HCT116 (cell line): ENCODE data around the gene SYNDIG1. TPM values are rescaled to one million over a fixed set of nuclear protein-coding genes. Genes with fewer than 3 reads are reported as not detected.

Experiments used
- ATAC-seq: fragments of 200-7000 bp; cut with Tn5 transposase; 2 replicates; pipeline ENCODE4 v1.9.1; 2020; ENCODE audit warnings: mild to moderate bottlenecking, moderate library complexity
- BruUV-seq: library from RNA; stranded (reverse); fragments of 400-500 nt; replicated peaks from 2 replicates; lab custom pipeline; 2021; lab: Mats Ljungman, UMichigan
- CTCF ChIA-PET: fragments of 300-600 bp; sonication (Branson Sonifier 250); formaldehyde crosslinking; loops from one replicate; lab custom pipeline; 2021; ENCODE audit warnings: antibody characterized with exemption; lab: Charles Lee
- POLR2A ChIA-PET: fragments of 300-600, 350-600 bp; sonication (Branson Sonifier 250); formaldehyde crosslinking; loops from one replicate; lab custom pipeline; 2021; ENCODE audit warnings: antibody characterized with exemption; lab: Charles Lee
- RAD21 ChIA-PET, 2 experiments: fragments of 300-600 bp; sonication (Branson Sonifier 250); formaldehyde crosslinking; loops; one replicate each; lab custom pipeline; 2023; ENCODE audit warnings: low total read pairs in 2 of 2; ENCODE audit not compliant: uncharacterized antibody in 2 of 2, unreplicated experiment in 2 of 2, low non-redundant PET in 1 of 2; lab: Charles Lee
- DNase-seq: peaks from one replicate; pipeline ENCODE4 v3.0.0-alpha.2; 2010; ENCODE audit warnings: low read depth, low spot score
- H2AFZ ChIP-seq: fragments of 200-600 bp; shearing (Covaris generic), sonication (generic); 2 replicates; pipeline ENCODE4 v1.6.1; 2017; ENCODE audit warnings: low read depth, mixed run types, mixed read lengths, antibody characterized with exemption, low read length; ENCODE audit not compliant: poor library complexity, severe bottlenecking
- H3K27ac ChIP-seq: 2 replicates; pipeline ENCODE4 v1.5.1; 2012; ENCODE audit warnings: low read depth, low read length
- H3K27me3 ChIP-seq: fragments of 200-600 bp; sonication (generic); 2 replicates; pipeline ENCODE4 v1.6.1; 2016; ENCODE audit warnings: mixed run types, low read length, mixed read lengths; ENCODE audit not compliant: insufficient read depth
- H3K36me3 ChIP-seq, 2 experiments: fragments of 200-500 bp in 1 of 2; fragments of 200-600 bp in 1 of 2; sonication (Bioruptor generic) in 1 of 2; sonication (generic) in 1 of 2; 2 replicates each; pipeline versions ENCODE4 v1.5.1 to v1.6.1; 2014 to 2016; ENCODE audit warnings: low read length in 2 of 2, inconsistent platforms in 1 of 2, mixed read lengths in 1 of 2, mixed run types in 1 of 2; ENCODE audit not compliant: insufficient read depth in 2 of 2, control insufficient read depth in 1 of 2
- H3K4me1 ChIP-seq, 2 experiments: fragments of 200-600 bp in 1 of 2; sonication (generic) in 1 of 2; 2 replicates each; pipeline versions ENCODE4 v1.5.1 to v1.6.1; 2012 to 2017; ENCODE audit warnings: low read length in 2 of 2, inconsistent platforms in 1 of 2, mild to moderate bottlenecking in 1 of 2, mixed read lengths in 1 of 2, mixed run types in 1 of 2, moderate library complexity in 1 of 2; ENCODE audit not compliant: insufficient read depth in 2 of 2, control insufficient read depth in 1 of 2
- H3K4me2 ChIP-seq: fragments of 200-600 bp; sonication (generic); 2 replicates; pipeline ENCODE4 v1.6.1; 2017; ENCODE audit warnings: mixed run types, low read length, mixed read lengths
- H3K4me3 ChIP-seq, 2 experiments: fragments of 200-600 bp in 1 of 2; sonication (generic) in 1 of 2; replicated peaks in 1 of 2; 2 replicates each; pipeline ENCODE4 v1.5.1; 2011 to 2016; ENCODE audit warnings: low read length in 2 of 2, control low read depth in 1 of 2, low read depth in 1 of 2, mild to moderate bottlenecking in 1 of 2, mixed read lengths in 1 of 2, mixed run types in 1 of 2
- H3K79me2 ChIP-seq: fragments of 200-600 bp; sonication (generic); 2 replicates; pipeline ENCODE4 v1.6.1; 2017; ENCODE audit warnings: mild to moderate bottlenecking, mixed run types, low read length, moderate library complexity, mixed read lengths; ENCODE audit not compliant: insufficient read depth
- H3K9ac ChIP-seq: fragments of 200-600 bp; sonication (generic); 2 replicates; pipeline ENCODE4 v1.6.1; 2016; ENCODE audit warnings: low read length, mixed read lengths
- H3K9me2 ChIP-seq: fragments of 200-600 bp; sonication (generic), shearing (Covaris generic); 2 replicates; pipeline ENCODE4 v1.6.1; 2017; ENCODE audit warnings: mixed run types, mild to moderate bottlenecking, moderate library complexity; ENCODE audit not compliant: insufficient read depth
- H3K9me3 ChIP-seq, 2 experiments: fragments of 200-500 bp in 1 of 2; fragments of 200-600 bp in 1 of 2; sonication (Bioruptor generic) in 1 of 2; sonication (generic) in 1 of 2; 2 replicates each; pipeline ENCODE4 v1.6.1; 2014 to 2017; ENCODE audit warnings: low read length in 2 of 2, mixed read lengths in 2 of 2, inconsistent platforms in 1 of 2, low read depth in 1 of 2, mild to moderate bottlenecking in 1 of 2, mixed run types in 1 of 2, moderate library complexity in 1 of 2; ENCODE audit not compliant: control insufficient read depth in 1 of 2, insufficient read depth in 1 of 2
- H4K20me1 ChIP-seq: fragments of 200-600 bp; sonication (generic), shearing (Covaris generic); 2 replicates; pipeline ENCODE4 v1.6.1; 2017; ENCODE audit warnings: mixed run types, mild to moderate bottlenecking, moderate library complexity; ENCODE audit not compliant: insufficient read depth
- CBX3 ChIP-seq: IDR thresholded peaks from 2 replicates; pipeline ENCODE4 v1.6.1; 2012; ENCODE audit warnings: low read depth
- ELF1 ChIP-seq: IDR thresholded peaks from 2 replicates; pipeline ENCODE4 v1.6.1; 2012; ENCODE audit warnings: low read depth, borderline replicate concordance
- FOSL1 ChIP-seq: IDR thresholded peaks from 2 replicates; pipeline ENCODE4 v1.6.1; 2012; ENCODE audit warnings: low read depth
- SIN3A ChIP-seq: IDR thresholded peaks from 2 replicates; pipeline ENCODE4 v1.6.1; 2012; ENCODE audit warnings: low read depth
- ZNF274 ChIP-seq: fragments of 200-500 bp; sonication (Bioruptor generic); IDR thresholded peaks from 2 replicates; pipeline ENCODE4 v1.6.1; 2014; ENCODE audit warnings: mild to moderate bottlenecking, low read depth, low read length, inconsistent platforms
- intact Hi-C: fragments of 100-400 bp; cut with micrococcal nuclease; formaldehyde crosslinking; loops from 2 replicates; pipeline ENCODE4 v1.10.0; 2022
- total RNA-seq: library from RNA; stranded (reverse); gene quantifications from one replicate; pipeline ENCODE4 v1.2.1, GENCODE V29; 2021; ENCODE audit not compliant: unreplicated experiment
- TF ChIP-seq, protein P1 (sequence below): IDR thresholded peaks from 2 replicates; pipeline ENCODE4 v1.6.1; 2011; ENCODE audit warnings: mild to moderate bottlenecking, low read length, moderate library complexity; ENCODE audit not compliant: insufficient replicate concordance; ENCODE audit errors: extremely low read depth
- TF ChIP-seq, protein P2 (sequence below), 3 experiments: fragments of 200-600 bp in 1 of 3; sonication (generic) in 1 of 3; IDR thresholded peaks in 2 of 3; conservative IDR thresholded peaks in 1 of 3; 2 replicates each; pipeline ENCODE4 v1.5.1; 2012 to 2017; ENCODE audit warnings: low read depth in 2 of 3, low read length in 2 of 3, antibody characterized with exemption in 1 of 3, borderline replicate concordance in 1 of 3, control low read depth in 1 of 3, mild to moderate bottlenecking in 1 of 3, mixed read lengths in 1 of 3, mixed run types in 1 of 3, moderate library complexity in 1 of 3; ENCODE audit not compliant: insufficient read depth in 1 of 3

The SYNDIG1 gene
- total RNA-seq, 1 experiment from 2014 or later, result not detected

DNA sequence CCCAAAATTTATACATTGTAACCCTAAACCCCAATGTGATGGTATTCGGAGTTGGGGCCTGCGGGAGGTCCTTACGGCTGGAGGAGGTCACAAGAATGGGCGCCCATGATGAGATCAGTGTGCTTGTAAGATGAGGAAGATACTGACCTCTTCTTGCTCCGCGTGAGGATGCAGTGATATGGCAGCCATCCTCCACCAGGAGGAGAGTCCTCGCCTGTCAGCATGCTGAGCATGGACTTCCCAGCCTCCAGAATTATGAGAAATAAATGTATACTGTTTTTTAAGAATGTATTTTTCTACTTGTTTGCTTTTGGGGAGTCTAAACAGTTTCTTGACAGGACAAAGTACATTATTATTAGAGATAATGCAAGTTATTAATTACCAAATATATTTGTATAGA is 8.7 kb upstream of the SYNDIG1 start:
- ATAC-seq, result no peak
- Histone ChIP-seq H2AFZ (no peak overlapping the region), H3K9me3 (no peaks in the 10 kb centered on the region), H3K4me1 (no peaks in the 10 kb centered on the region), H3K27ac (no peak overlapping the region), H3K36me3 (no peaks in the 10 kb centered on the region), H3K9ac (no peak overlapping the region), H4K20me1 (no peaks in the 10 kb centered on the region), H3K4me3 (no peak overlapping the region), H3K4me2 (no peak overlapping the region), H3K27me3 (peaks cover 30% of the 10 kb centered on the region), H3K9me2 (no peaks in the 10 kb centered on the region), H3K79me2 (no peaks in the 10 kb centered on the region)
- no peak for TF ChIP-seq ELF1
- no peak for TF ChIP-seq ZNF274
- TF ChIP-seq SIN3A, result no peak
- no peak for TF ChIP-seq FOSL1
- no peak for TF ChIP-seq CBX3
- TF ChIP-seq, protein P1, sequence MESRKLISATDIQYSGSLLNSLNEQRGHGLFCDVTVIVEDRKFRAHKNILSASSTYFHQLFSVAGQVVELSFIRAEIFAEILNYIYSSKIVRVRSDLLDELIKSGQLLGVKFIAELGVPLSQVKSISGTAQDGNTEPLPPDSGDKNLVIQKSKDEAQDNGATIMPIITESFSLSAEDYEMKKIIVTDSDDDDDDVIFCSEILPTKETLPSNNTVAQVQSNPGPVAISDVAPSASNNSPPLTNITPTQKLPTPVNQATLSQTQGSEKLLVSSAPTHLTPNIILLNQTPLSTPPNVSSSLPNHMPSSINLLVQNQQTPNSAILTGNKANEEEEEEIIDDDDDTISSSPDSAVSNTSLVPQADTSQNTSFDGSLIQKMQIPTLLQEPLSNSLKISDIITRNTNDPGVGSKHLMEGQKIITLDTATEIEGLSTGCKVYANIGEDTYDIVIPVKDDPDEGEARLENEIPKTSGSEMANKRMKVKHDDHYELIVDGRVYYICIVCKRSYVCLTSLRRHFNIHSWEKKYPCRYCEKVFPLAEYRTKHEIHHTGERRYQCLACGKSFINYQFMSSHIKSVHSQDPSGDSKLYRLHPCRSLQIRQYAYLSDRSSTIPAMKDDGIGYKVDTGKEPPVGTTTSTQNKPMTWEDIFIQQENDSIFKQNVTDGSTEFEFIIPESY, result no peak
- TF ChIP-seq, protein P2, sequence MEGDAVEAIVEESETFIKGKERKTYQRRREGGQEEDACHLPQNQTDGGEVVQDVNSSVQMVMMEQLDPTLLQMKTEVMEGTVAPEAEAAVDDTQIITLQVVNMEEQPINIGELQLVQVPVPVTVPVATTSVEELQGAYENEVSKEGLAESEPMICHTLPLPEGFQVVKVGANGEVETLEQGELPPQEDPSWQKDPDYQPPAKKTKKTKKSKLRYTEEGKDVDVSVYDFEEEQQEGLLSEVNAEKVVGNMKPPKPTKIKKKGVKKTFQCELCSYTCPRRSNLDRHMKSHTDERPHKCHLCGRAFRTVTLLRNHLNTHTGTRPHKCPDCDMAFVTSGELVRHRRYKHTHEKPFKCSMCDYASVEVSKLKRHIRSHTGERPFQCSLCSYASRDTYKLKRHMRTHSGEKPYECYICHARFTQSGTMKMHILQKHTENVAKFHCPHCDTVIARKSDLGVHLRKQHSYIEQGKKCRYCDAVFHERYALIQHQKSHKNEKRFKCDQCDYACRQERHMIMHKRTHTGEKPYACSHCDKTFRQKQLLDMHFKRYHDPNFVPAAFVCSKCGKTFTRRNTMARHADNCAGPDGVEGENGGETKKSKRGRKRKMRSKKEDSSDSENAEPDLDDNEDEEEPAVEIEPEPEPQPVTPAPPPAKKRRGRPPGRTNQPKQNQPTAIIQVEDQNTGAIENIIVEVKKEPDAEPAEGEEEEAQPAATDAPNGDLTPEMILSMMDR (IDR thresholded peaks at IDR 0.05 in 2 of 3, conservative IDR thresholded peaks at IDR 0.05 in 1 of 3; ENCODE audit: borderline replicate concordance in 1 of 3, insufficient read depth in 1 of 3, low read depth in 2 of 3, low read length in 2 of 3), result 0 out of 6 replicates have a peak, but pooled peaks of 1 of the 3 experiments have one; percentile 5
- intact Hi-C loops, result no loop called here
- ChIA-PET CTCF (no interaction called here), POLR2A (no interaction called here), RAD21 (no interaction called here)
- DNase-seq, result no peak
- BruUV-seq, result no TSS peak
